ENCODE data around the gene EFHC1.

Gene EFHC1

DNA sequence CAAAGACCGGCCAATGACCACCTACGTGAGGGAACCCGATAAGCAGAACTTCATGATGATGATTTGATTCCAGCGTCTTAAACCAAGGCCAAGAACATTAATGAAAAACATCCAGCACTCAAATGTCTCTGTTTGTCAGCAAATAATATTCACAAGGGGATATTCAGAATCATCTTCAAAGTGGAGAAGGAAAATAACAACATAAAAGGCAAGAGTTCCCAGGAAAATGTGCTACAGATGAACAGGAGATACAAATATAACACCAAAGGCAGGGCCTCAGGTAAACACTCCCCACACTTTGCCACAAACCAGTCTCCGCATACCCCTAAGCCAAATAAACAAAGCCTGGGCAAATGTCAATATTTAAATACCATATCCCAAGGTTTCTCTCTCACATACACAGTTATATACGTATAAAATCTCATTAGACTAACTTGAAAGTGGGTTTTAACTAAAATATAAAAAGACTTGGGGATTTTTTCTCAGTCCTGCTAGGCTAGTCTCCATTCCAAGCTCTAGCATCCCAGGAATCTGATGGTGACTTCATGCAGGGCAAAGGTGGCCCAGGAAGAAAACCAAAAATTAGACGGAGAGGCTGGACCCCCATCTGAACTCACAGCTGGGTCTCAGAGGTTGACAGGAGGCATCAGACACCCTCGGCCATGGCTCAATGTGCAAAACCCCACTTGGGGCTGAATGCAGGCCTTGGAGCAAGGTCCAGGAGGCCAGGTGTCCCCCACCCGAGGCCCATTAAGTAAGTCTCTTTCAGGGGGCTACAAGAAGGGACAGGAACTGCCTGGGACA, 124.7 kb downstream of the EFHC1 start:
- Histone ChIP-seq H3K27me3 (ENCODE audit: low read depth, low read length) (no peaks in the 10 kb centered on the region), H3K4me3 (ENCODE audit: low read depth in 1 of 2, low read length in 2 of 2) (no peak overlapping the region), H3K36me3 (ENCODE audit: control insufficient read depth in 1 of 2, insufficient read depth in 2 of 2, low read length in 2 of 2) (no peaks in the 10 kb centered on the region), H3K9me3 (ENCODE audit: control insufficient read depth in 1 of 2, low read length in 2 of 2) (no peaks in the 10 kb centered on the region), H3K27ac (ENCODE audit: low read length) (peak overlapping the region; percentile 26), H3K4me1 (ENCODE audit: control insufficient read depth in 1 of 2, insufficient read depth in 2 of 2, low read length in 2 of 2) (peaks cover 37 to 57% of the 10 kb centered on the region in 2 donors)

DNA sequence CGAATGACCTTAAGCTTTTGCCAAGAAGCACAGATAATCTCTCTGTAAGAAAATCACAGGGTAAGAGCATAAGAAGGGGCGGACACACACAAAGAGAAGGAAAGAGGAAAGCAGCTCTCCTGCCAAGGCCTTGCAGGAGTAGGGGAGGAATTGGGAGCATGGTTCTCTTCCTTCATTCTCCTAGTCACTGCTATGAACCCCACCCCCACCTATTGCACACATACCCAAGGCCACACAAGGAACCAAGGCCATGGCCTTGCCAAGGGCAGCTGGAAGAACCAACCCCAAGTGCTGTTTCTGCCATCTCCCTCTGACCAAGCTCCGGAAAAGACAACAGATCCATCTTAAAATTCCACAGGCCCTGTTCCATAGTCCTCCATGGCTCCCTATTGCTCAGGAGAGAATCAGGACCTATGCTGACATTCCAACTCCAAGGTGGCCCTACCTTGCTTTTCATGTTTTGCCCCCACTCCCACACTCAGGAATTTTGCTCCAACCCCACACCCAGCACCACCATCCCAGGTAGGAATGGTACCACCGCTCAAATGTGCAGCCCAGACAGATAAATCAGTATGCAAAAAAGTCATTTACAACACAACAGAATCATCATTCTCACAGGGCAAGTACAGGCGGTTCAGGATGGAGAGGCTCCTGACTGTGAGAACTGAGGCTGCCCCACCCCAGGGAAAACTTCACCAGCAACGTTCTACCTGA, 125.4 kb downstream of the EFHC1 start:
- Histone ChIP-seq H3K9me3 (ENCODE audit: control insufficient read depth in 1 of 2, low read length in 2 of 2) (no peaks in the 10 kb centered on the region), H3K27me3 (ENCODE audit: low read depth, low read length) (no peaks in the 10 kb centered on the region), H3K36me3 (ENCODE audit: control insufficient read depth in 1 of 2, insufficient read depth in 2 of 2, low read length in 2 of 2) (no peaks in the 10 kb centered on the region), H3K27ac (ENCODE audit: low read length) (no peak overlapping the region), H3K4me1 (ENCODE audit: control insufficient read depth in 1 of 2, insufficient read depth in 2 of 2, low read length in 2 of 2) (peaks cover 38 to 51% of the 10 kb centered on the region in 2 donors), H3K4me3 (ENCODE audit: low read depth in 1 of 2, low read length in 2 of 2) (no peak overlapping the region)

DNA sequence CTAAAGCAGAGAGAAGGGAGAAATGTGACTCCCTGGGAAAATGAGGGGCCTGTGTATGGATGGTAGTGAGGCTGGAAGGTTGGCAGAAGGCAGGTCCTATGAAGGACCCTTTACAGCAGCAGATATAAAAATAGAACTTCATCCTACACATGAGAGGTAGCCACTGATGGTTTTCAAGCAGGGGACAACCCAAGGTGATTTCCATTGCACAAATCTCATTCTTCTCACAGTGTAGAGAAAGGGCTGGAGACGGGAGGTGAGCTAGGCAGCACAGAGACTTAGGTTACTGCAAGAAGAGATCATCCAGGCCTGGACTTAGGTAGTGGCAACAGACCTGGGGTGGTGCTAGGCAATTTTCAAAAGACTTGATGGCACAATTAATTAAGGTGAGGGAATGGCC, 126.0 kb downstream of the EFHC1 start:
- Histone ChIP-seq H3K9me3 (ENCODE audit: control insufficient read depth in 1 of 2, low read length in 2 of 2) (no peaks in the 10 kb centered on the region), H3K27ac (ENCODE audit: low read length) (no peak overlapping the region), H3K4me1 (ENCODE audit: control insufficient read depth in 1 of 2, insufficient read depth in 2 of 2, low read length in 2 of 2) (peaks cover 45 to 52% of the 10 kb centered on the region in 2 donors), H3K27me3 (ENCODE audit: low read depth, low read length) (no peaks in the 10 kb centered on the region), H3K36me3 (ENCODE audit: control insufficient read depth in 1 of 2, insufficient read depth in 2 of 2, low read length in 2 of 2) (no peaks in the 10 kb centered on the region), H3K4me3 (ENCODE audit: low read depth in 1 of 2, low read length in 2 of 2) (no peak overlapping the region)

DNA sequence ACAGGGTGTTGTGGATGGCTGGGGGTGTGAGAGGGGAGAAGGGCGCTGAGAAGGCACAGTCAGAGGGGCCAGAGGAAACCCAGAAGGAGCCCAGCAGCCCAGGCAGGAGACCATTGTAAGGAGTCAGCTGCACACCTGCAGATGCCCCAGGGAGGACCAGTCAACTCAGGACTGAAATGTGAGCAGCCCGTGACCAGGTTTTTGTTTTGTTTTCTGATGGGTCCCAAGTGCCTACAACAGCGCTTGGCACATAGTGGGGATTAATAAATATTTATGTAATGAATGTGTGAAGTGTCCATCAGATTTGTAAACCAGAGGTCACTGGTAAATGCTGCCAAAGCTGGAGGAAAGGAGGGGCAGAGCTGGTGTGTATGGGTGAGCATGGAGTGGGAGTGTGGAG, 126.5 kb downstream of the EFHC1 start:
- Histone ChIP-seq H3K4me3 (ENCODE audit: low read depth in 1 of 2, low read length in 2 of 2) (no peak overlapping the region), H3K4me1 (ENCODE audit: control insufficient read depth in 1 of 2, insufficient read depth in 2 of 2, low read length in 2 of 2) (peaks cover 50 to 57% of the 10 kb centered on the region in 2 donors), H3K27ac (ENCODE audit: low read length) (no peak overlapping the region), H3K36me3 (ENCODE audit: control insufficient read depth in 1 of 2, insufficient read depth in 2 of 2, low read length in 2 of 2) (no peaks in the 10 kb centered on the region), H3K27me3 (ENCODE audit: low read depth, low read length) (no peaks in the 10 kb centered on the region), H3K9me3 (ENCODE audit: control insufficient read depth in 1 of 2, low read length in 2 of 2) (no peaks in the 10 kb centered on the region)

DNA sequence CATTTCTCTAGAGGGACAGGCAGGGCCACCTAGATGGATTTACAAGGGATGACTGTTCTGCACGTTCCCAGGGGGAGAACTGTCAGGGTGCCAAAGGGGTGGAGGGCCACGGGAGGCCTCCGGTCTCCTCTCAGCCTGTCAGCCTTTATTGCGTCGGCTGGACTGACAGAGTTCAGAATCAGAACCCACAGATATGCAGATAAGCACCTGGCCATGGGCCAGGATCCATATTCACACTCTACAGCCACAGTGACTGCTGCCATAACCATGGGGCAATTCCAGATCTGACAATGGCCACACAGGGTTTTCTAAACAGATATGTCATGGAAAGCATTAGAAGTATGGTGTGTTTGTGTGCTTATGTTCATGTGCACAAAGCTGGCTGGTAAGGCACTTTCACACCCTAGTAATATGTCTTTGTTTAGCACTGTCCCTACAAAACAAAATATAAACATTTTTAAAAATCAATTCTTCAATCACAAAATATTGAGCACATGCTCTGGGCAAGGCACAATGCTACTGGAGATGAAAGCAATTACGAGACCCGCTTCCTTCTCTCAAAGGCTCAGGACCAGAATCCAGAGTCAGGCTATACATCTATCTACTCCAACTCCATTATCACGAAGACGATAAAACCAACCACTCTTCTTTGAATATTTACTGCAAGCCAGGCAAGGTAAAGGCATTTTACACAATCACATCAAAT, 127.7 kb downstream of the EFHC1 start:
- Histone ChIP-seq H3K27ac (ENCODE audit: low read length) (no peak overlapping the region), H3K27me3 (ENCODE audit: low read depth, low read length) (no peaks in the 10 kb centered on the region), H3K4me1 (ENCODE audit: control insufficient read depth in 1 of 2, insufficient read depth in 2 of 2, low read length in 2 of 2) (peaks cover 61 to 68% of the 10 kb centered on the region in 2 donors), H3K9me3 (ENCODE audit: control insufficient read depth in 1 of 2, low read length in 2 of 2) (no peaks in the 10 kb centered on the region), H3K4me3 (ENCODE audit: low read depth in 1 of 2, low read length in 2 of 2) (no peak overlapping the region), H3K36me3 (ENCODE audit: control insufficient read depth in 1 of 2, insufficient read depth in 2 of 2, low read length in 2 of 2) (no peaks in the 10 kb centered on the region)

DNA sequence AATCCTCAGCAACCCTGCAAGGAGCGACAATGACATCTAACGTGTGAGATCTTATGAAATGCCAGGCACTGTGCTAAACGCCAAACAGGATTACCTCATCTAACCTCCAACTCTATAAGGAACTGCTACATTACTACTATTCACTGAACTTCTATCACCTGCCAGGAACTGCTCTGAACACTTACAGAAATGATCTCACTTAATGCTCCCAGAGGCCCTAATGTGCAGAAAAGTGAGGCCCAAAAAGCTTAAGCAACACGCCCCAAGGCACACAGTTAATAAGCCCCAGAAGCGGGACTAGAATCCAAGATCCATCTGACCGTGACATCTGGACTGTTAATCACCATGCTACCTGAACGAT, 128.2 kb downstream of the EFHC1 start:
- Histone ChIP-seq H3K27me3 (ENCODE audit: low read depth, low read length) (no peaks in the 10 kb centered on the region), H3K27ac (ENCODE audit: low read length) (no peak overlapping the region), H3K4me3 (ENCODE audit: low read depth in 1 of 2, low read length in 2 of 2) (no peak overlapping the region), H3K36me3 (ENCODE audit: control insufficient read depth in 1 of 2, insufficient read depth in 2 of 2, low read length in 2 of 2) (no peaks in the 10 kb centered on the region), H3K4me1 (ENCODE audit: control insufficient read depth in 1 of 2, insufficient read depth in 2 of 2, low read length in 2 of 2) (peaks cover 63 to 70% of the 10 kb centered on the region in 2 donors), H3K9me3 (ENCODE audit: control insufficient read depth in 1 of 2, low read length in 2 of 2) (no peaks in the 10 kb centered on the region)

DNA sequence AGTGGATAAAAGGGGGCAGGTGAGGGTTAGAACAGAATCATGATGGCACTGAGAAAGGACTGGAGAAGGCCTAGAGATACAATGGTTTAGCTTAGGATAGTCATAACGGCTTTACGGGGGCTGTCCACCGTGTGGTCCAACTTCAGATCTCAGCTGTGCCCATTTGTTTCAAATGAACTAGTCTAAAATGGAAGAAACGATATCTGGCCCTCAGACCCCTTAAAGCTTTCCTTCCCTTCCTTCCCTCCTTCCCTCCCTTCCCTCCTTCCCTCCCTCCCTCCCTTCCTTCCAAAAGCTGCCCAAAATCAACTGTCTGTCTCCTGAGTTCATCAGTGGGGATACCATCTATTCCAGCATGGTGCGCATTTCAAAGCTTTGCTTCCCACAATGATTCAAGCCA, 128.9 kb downstream of the EFHC1 start:
- Histone ChIP-seq H3K4me1 (ENCODE audit: control insufficient read depth in 1 of 2, insufficient read depth in 2 of 2, low read length in 2 of 2) (peaks cover 58 to 63% of the 10 kb centered on the region in 2 donors), H3K27me3 (ENCODE audit: low read depth, low read length) (no peaks in the 10 kb centered on the region), H3K9me3 (ENCODE audit: control insufficient read depth in 1 of 2, low read length in 2 of 2) (no peaks in the 10 kb centered on the region), H3K27ac (ENCODE audit: low read length) (no peak overlapping the region), H3K4me3 (ENCODE audit: low read depth in 1 of 2, low read length in 2 of 2) (no peak overlapping the region), H3K36me3 (ENCODE audit: control insufficient read depth in 1 of 2, insufficient read depth in 2 of 2, low read length in 2 of 2) (no peaks in the 10 kb centered on the region)

DNA sequence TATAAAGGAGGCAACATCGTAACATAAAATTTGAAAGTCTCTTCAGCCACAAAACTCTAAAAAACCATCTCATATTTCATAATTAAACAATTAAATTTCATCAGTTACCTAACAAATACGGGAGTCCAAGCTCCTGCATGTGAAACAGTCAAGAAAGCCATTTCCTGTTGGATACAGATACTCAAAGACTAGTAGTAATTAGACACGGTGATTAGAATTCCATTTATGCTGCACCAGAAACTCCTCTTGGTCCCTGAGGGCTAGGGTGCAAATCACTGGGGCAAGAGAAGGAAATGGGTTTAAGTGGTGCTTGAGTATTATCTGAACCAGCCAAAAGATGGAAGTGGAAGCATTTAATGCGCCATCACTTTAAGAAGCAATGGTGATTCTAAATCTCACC, 129.3 kb downstream of the EFHC1 start:
- Histone ChIP-seq H3K9me3 (ENCODE audit: control insufficient read depth in 1 of 2, low read length in 2 of 2) (no peaks in the 10 kb centered on the region), H3K4me1 (ENCODE audit: control insufficient read depth in 1 of 2, insufficient read depth in 2 of 2, low read length in 2 of 2) (peaks cover 53 to 59% of the 10 kb centered on the region in 2 donors), H3K36me3 (ENCODE audit: control insufficient read depth in 1 of 2, insufficient read depth in 2 of 2, low read length in 2 of 2) (no peaks in the 10 kb centered on the region), H3K4me3 (ENCODE audit: low read depth in 1 of 2, low read length in 2 of 2) (no peak overlapping the region), H3K27me3 (ENCODE audit: low read depth, low read length) (no peaks in the 10 kb centered on the region), H3K27ac (ENCODE audit: low read length) (no peak overlapping the region)

DNA sequence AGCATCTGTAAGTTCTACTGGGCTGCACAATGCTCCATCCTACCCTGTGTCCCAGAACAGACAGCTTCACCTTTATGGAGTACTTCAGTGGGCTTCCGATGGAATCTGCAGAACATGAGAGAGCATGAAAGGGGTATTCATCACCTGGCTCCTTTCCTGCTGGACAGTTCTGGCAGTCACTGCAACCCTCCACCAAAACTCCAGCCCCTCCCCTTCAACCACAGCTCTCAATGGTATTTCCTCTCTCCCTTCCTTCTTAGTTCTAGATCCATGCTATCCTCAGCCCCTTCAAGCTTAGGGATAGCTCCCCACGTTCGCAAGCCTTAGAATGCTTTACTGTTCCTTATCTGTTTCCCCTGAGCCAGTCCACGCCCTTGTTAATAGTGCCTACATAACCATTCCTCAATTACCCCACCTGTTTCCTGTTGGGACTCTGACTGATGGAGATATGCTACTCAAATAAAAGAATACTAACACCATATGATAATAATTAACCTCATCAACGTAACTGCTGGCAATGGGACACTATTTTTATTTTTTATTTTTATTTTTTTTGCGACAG, 130.0 kb downstream of the EFHC1 start:
- Histone ChIP-seq H3K4me3 (ENCODE audit: low read depth in 1 of 2, low read length in 2 of 2) (no peak overlapping the region), H3K36me3 (ENCODE audit: control insufficient read depth in 1 of 2, insufficient read depth in 2 of 2, low read length in 2 of 2) (no peaks in the 10 kb centered on the region), H3K27me3 (ENCODE audit: low read depth, low read length) (no peaks in the 10 kb centered on the region), H3K27ac (ENCODE audit: low read length) (no peak overlapping the region), H3K9me3 (ENCODE audit: control insufficient read depth in 1 of 2, low read length in 2 of 2) (no peaks in the 10 kb centered on the region), H3K4me1 (ENCODE audit: control insufficient read depth in 1 of 2, insufficient read depth in 2 of 2, low read length in 2 of 2) (peaks cover 50 to 57% of the 10 kb centered on the region in 2 donors)

DNA sequence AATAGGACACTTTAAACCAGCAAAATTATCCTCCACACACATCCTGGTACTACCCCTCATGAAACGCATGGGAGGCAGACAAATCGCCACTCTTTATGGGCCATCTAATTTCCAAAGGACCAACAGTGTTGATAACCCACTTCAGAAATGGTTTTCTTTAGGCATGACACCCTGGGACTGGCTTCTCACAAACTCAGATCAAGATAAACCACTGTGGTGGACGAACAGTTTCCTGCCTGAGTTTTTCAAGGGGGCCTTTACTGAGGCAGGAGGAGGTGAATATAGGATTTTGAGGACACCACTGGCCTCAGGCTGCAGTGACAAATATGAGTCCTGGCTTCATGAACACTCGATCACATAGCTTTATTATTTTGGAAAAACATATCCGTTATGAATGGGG, 130.7 kb downstream of the EFHC1 start:
- H3K36me3 ChIP-seq (ENCODE audit: control insufficient read depth in 1 of 2, insufficient read depth in 2 of 2, low read length in 2 of 2) = no peaks in the 10 kb centered on the region
- peak overlapping the region in 1 of 2 donors; percentile 2 for H3K4me3 ChIP-seq (ENCODE audit: low read depth in 1 of 2, low read length in 2 of 2)
- H3K4me1 ChIP-seq (ENCODE audit: control insufficient read depth in 1 of 2, insufficient read depth in 2 of 2, low read length in 2 of 2) = peaks cover 50 to 59% of the 10 kb centered on the region in 2 donors
- H3K9me3 ChIP-seq (ENCODE audit: control insufficient read depth in 1 of 2, low read length in 2 of 2) = no peaks in the 10 kb centered on the region
- H3K27me3 ChIP-seq (ENCODE audit: low read depth, low read length) = no peaks in the 10 kb centered on the region
- H3K27ac ChIP-seq (ENCODE audit: low read length) = peak overlapping the region; percentile 13

Measured in muscle layer of duodenum (tissue), 2 donors.